GM19328 (cell line): ENCODE measurements around the gene RALGPS2.

ENCODE experiments used
- ATAC-seq: cut with Tn5 transposase; IDR thresholded peaks from one replicate; pipeline ENCODE4 v1.9.1; 2021; ENCODE audit warnings: mild to moderate bottlenecking, moderate library complexity; ENCODE audit not compliant: unreplicated experiment

RALGPS2 gene

GRCh38 chr1:178724728-178725465, at the start of gene RALGPS2:
RALGPS2 (plus strand) TSS chr1:178725244; CDS start chr1:178776765, 51,521 bp downstream.
- peak; percentile 63 for ATAC-seq

DNA sequence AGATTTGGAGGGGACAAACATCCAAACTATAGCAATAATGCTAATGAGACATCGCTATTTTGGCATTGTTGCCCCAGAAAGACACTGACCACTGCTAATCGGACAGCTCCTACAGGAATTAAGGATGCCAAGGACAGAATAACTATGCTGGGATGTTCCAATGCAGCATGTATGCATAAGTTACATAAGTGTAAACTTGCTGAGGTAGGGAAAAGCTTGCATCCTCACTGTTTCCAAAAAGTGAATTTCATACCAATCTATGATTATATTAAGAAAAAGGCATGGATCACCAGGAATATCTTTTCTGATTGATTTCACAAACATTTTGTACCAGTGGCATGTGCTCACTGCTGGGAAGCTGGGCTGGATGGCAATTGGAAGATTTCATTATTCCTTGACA, 45.8 kb upstream of the RALGPS2 start:
- no peak for ATAC-seq

GRCh38 chr1:178682429-178682828, 42.6 kb upstream of the RALGPS2 start:
- ATAC-seq, result no peak

DNA sequence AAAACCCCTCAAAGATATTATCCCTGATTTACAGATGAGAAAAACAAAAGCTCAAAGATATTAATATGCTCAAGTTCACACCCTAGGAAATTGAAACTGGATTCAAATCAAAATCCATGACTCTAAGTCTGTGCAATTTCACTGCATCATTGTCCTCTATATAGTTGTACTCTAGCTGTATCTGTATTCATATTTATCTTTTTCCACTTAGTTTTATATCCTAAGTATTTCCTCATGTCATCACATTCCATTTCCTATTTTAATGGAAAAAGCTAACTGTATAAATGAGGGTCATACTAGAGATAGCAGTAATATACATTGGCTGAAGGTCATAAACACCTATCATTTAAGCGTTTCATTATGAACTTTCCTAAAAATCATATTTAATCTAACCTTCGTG, 42.2 kb upstream of the RALGPS2 start:
- no peak for ATAC-seq

DNA sequence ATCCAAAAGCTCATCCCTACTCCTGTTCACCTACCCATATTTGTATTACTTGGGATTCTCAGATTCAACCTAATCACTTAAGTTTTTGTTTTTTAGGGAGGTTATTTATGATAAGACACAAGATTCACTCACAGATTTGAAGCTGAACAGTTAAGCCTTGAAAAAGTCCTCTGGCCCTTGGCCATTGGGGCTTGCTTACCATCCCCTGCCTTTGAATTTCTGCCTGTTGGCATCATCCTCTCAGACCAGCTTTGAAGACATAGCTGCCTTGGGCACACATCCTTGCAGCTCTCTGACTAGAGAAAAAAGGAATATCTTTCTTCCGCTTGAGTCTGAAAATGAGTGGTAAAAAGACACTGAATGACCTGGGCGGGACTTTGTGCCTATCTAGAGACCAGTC, 41.8 kb upstream of the RALGPS2 start:
- ATAC-seq, result no peak

- no peak for ATAC-seq
Measured at GRCh38 chr1:178684111-178684510, 40.9 kb upstream of the RALGPS2 start.

DNA sequence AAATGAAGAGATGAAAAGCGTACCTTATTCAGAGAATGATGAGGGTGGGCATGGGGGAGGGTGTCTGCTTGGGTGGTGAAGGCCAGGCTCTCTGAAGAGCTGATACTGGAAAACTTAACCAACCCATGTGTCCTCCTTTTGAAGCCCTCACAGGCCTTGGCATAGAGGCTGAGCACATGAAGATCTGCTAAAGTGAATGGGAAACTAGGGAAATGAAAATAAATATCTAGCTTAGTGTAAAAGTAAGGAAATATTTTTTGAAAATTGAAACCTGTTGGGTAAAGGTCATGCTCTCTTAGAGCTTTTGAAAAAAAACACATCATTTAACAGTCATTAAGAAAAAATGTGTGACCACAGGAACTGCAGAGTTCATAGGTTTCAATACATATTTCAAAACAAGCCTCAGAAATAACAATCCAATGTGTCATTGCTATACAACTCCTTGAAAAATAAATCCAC, 40.5 kb upstream of the RALGPS2 start:
- ATAC-seq, result peak; percentile 53

- ATAC-seq, result no peak
Measured at GRCh38 chr1:178686407-178686806, 38.6 kb upstream of the RALGPS2 start.

GRCh38 chr1:178688244-178688643, 36.8 kb upstream of the RALGPS2 start:
- no peak for ATAC-seq

DNA sequence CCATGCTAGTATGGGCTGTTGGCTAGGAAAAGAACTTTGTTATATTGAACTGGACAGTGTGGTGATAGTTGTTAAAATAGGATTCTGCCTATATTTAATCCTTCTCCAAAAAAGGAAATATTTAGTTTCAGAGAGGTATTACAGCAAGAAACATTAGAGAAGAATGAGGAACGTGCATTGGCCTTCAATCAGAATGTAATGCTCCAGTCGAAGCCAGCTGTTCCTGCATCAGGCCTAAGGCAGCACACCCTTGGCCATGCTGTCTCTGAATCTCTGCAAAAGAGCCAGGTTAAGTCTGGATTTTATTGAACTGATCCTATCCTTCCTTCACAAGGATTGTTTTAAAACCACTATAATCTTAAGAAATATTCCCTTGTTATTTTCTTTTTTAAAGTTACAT, 35.3 kb upstream of the RALGPS2 start:
- no peak for ATAC-seq

DNA sequence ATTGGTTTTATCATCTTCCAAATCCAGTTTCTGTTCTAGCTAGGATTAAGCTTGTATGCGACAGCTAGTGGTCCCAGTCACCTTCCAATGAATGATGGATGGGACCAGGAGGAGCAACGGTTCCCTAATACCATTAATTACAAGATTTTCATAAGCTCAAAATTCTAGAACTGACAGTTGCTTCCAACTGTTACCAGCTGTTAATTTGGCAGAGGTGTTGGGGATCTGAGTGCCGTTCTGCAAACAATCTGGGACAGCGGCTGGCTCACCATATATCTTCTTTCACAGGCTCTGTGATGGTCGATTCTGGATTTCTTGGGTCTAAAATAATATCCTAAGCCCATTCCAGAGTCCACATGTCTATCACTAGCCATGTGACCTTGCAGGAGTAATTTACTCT, 34.5 kb upstream of the RALGPS2 start:
- no peak for ATAC-seq

- ATAC-seq, result no peak
Measured at GRCh38 chr1:178692564-178693327, 32.3 kb upstream of the RALGPS2 start.

DNA sequence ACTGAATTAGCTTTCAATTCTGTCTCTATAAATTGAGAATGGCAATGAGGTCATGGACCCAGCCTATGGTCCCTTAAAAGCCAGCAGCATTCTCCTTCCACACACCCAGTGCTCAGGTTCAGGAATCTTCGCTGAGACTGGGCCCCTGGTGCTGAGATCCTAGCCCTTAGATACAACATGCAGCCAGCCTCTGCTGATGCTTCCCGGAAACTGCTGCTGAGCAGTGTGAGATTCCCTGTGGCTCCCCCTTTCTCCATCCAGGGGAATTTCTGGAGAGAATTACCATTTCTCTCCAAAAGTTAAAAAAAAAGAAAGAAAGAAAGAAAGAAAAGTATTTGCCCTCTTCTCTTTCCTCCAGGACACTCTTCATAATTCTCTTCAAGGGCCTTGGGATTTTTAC, 31.7 kb upstream of the RALGPS2 start:
- ATAC-seq, result no peak

- no peak for ATAC-seq
Measured at GRCh38 chr1:178694923-178695525, 30.0 kb upstream of the RALGPS2 start.

DNA sequence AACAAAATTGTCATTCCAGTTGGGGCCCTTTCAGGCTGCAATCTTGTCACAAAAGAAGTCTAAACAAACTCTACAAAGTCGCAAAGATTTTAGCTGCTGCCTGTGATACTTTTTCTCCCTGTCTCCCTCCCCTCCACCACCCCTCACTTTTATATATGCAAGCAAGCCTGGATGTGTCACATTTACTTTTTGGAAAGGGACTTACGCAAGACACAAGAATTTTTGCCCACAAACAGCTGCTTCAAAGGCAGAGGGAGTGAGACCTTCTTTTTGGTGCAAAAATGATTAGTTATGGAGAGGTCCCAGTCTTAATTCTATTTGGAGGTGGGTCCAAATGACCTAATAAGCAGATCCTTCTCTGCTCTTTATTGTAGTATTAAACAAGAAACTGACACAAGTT, 22.9 kb upstream of the RALGPS2 start:
- no peak for ATAC-seq

DNA sequence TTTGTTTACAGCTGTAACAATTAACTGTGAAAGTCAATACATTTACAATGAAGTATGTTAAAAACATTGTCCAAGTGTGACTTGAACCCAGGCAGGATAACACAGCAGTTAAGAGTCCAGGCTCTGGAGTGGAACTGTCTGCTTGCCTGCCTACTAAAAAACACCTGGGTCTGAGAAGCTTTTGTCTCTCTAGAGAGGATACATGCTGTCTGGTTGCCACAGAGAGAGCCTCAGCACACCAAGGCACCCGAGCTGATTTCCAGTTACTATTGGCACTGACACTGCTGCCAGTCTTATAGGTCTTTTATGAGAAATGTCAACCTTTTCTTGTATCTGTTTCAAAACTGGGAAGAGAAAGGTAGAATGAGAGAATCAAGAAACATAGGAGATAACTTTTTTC, 20.2 kb upstream of the RALGPS2 start:
- ATAC-seq, result no peak

- no peak for ATAC-seq
Measured at GRCh38 chr1:178706432-178706831, 18.6 kb upstream of the RALGPS2 start.

DNA sequence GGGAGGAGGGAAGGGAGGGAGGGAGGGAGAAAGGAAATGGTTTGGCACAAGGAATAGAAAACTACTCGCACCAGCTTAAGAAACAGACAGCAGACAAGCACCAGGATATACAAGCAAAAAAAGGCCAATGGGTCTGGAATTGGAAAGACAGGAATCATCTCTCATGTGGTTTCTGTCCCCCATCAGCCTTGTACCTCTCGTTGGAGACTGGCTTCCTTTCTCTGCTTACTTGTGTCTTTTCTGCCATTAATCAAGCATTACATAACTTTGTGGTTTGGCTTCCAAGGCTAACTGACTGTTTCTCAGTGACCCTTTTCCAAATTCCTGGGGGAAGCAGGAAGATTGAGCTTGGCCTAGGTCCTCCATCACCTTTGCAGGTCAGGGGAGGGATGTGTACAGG, 11.8 kb upstream of the RALGPS2 start:
- ATAC-seq, result no peak

DNA sequence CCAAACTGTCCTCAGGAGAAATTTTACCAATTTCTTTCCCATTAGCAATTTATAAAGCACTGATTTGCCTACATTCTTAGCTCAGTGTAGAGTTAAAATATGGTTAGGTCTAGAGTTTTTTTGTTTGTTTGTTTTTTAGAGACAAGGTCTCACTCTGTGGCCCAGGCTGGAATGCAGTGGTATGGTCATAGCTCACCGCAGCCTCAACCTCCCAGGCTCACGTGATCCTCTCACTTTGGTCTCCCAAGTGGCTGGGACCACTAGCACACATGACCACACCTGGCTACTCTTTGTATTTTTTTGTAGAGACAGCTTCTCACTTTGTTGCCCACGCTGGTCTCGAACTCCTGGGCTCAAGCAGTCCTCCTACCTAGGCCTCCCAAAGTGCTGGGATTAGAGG, 10.6 kb upstream of the RALGPS2 start:
- no peak for ATAC-seq

DNA sequence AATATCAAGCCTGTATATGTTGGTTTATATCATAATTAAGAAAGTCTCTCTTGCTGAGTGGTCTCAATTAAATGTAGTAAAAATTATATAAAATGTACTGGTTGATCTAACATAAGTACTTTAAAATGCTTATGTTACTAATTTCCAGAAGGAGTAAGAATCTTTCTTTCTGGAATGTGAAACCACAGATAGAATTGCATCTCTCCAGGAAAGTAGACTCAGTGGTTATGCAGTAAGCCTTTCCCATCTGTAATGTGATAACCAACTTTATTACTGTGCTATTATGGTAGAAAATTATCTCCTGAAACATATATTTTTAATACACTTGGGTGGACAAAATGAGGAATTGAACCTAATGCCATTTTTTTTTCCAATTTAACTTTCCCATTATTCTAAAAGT, 8.9 kb upstream of the RALGPS2 start:
- no peak for ATAC-seq

GRCh38 chr1:178718520-178718919, 6.5 kb upstream of the RALGPS2 start:
- ATAC-seq, result no peak

DNA sequence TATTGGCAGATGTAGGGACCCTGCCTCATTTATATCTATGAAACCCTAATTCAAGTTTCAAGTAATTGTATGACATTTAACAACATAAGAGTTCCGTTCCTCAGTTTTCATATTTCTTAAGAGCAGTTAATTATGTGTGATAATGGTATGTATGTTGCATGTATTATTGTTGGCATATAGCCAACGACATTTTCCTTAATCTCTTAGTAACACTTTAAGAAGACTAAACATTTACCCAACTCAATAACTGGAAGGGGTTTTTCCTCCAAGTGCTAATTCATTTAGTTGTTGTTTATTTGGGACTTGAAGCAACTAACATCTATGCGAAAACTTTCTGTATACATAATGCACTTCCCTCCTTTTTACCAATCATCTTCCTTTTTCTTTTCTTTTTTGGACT, 1.5 kb upstream of the RALGPS2 start:
- ATAC-seq, result no peak
